Uterus (tissue), 4 donors: Measurements from ENCODE around the gene PLXNA4. TPM values are rescaled to one million over a fixed set of nuclear protein-coding genes. Genes with fewer than 3 reads are reported as not detected.

Source experiments
- DNase-seq, 2 donors: peaks; one replicate each; pipeline ENCODE4 v3.0.0-alpha.2; 2019 to 2020
- H3K27ac ChIP-seq, 2 donors: fragments of 200-600 bp; sonication (generic); 1 replicate in 1 of 2; 2 replicates in 1 of 2; pipeline ENCODE4 v1.5.1; 2016 to 2018
- H3K27me3 ChIP-seq, 2 donors: fragments of 200-600 bp; sonication (generic); one replicate each; pipeline ENCODE4 v1.5.1; 2018 to 2019; ENCODE audit warnings: control low read depth in 1 of 2
- H3K36me3 ChIP-seq, 2 donors: fragments of 200-600 bp; sonication (generic); one replicate each; pipeline ENCODE4 v1.5.1; 2019; ENCODE audit warnings: control low read depth in 1 of 2
- H3K4me1 ChIP-seq, 2 donors: fragments of 200-600 bp; sonication (generic); one replicate each; pipeline ENCODE4 v1.5.1; 2018 to 2019; ENCODE audit warnings: control low read depth in 1 of 2
- H3K4me3 ChIP-seq, 2 donors: fragments of 200-600 bp; sonication (generic); 1 replicate in 1 of 2; 2 replicates in 1 of 2; pipeline ENCODE4 v1.5.1; 2018 to 2019; ENCODE audit warnings: mild to moderate bottlenecking in 1 of 2
- H3K9me3 ChIP-seq, 2 donors: fragments of 200-600 bp; sonication (generic); one replicate each; pipeline ENCODE4 v1.5.1; 2019; ENCODE audit warnings: control low read depth in 1 of 2
- POLR2A ChIP-seq, 2 donors: fragments of 450-650 bp; IDR thresholded peaks; one replicate each; pipeline ENCODE4 v1.6.1; 2016; ENCODE audit warnings: antibody characterized with exemption in 2 of 2, mild to moderate bottlenecking in 1 of 2, moderate library complexity in 1 of 2
- intact Hi-C: fragments of 100-400 bp; cut with DNase I; formaldehyde crosslinking; loops from one replicate; pipeline ENCODE4 v1.15.1; 2023; ENCODE audit warnings: low total_unique reads
- total RNA-seq, 4 donors: library from RNA; depleted of rRNA in 3 of 4; stranded (reverse); fragments of >200 nt in 3 of 4; gene quantifications; one replicate each; pipeline versions ENCODE4 v1.1.0 to v1.2.4, GENCODE V29; 2014 to 2023
- TF ChIP-seq, protein P1 (sequence below), 4 experiments: fragments of 200-600 bp in 2 of 4; fragments of 450-650 bp in 2 of 4; sonication (generic) in 2 of 4; IDR thresholded peaks; one replicate each; pipeline ENCODE4 v1.5.1; 2016 to 2019; ENCODE audit warnings: antibody characterized with exemption in 4 of 4, mild to moderate bottlenecking in 2 of 4, moderate library complexity in 1 of 4
- donor health status: DM: yes; HTN: yes; CAD: no.

Gene PLXNA4
- total RNA-seq, 4 donors from 2014 or later = 4.1 to 16.5 (median 7.7) TPM

DNA sequence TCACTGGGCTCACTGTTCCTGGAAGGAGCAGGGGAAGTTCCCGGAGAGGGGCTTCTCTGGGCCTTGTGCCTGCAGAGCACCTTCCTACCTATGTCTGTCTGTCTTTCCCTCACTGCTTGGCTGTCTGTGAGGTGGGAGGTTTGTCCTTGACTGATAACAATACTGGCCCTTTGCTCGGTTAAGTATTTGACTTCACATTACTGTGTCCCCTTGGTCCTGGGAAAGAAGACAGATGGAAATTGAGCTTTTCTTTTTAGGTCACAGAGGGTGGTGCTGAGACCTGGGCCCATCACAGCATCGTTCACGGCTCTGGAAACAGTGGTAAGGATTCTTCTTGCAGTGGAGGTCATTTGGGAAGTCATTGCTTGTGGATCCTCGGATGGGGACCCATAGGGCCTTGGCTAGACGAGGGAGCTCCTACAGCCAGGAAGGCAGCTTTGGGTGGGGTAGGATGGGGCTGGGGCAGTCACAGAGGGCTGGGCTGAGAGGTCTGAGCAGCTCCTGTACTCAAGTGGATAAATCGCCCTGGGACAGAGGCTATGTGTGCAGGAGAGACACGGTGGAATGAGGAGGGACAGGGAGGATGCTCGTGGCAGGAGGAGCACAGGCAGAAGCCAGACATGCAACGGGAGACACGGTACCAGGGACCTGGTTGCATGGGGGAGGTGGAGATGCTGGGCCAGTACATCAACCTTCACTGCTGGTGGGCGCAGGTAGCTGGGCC is 450.2 kb downstream of the PLXNA4 start:
- DNase-seq = no peak
- no peaks in the 10 kb centered on the region for H3K4me1 ChIP-seq
- intact Hi-C loops = no loop called here
- H3K4me3 ChIP-seq = no peak overlapping the region
- no peaks in the 10 kb centered on the region for H3K27me3 ChIP-seq
- H3K36me3 ChIP-seq = no peaks in the 10 kb centered on the region
- TF ChIP-seq, protein P1, sequence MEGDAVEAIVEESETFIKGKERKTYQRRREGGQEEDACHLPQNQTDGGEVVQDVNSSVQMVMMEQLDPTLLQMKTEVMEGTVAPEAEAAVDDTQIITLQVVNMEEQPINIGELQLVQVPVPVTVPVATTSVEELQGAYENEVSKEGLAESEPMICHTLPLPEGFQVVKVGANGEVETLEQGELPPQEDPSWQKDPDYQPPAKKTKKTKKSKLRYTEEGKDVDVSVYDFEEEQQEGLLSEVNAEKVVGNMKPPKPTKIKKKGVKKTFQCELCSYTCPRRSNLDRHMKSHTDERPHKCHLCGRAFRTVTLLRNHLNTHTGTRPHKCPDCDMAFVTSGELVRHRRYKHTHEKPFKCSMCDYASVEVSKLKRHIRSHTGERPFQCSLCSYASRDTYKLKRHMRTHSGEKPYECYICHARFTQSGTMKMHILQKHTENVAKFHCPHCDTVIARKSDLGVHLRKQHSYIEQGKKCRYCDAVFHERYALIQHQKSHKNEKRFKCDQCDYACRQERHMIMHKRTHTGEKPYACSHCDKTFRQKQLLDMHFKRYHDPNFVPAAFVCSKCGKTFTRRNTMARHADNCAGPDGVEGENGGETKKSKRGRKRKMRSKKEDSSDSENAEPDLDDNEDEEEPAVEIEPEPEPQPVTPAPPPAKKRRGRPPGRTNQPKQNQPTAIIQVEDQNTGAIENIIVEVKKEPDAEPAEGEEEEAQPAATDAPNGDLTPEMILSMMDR (IDR thresholded peaks at IDR 0.05) = no peak
- TF ChIP-seq POLR2A (IDR thresholded peaks at IDR 0.05) = no peak
- H3K9me3 ChIP-seq = no peaks in the 10 kb centered on the region
- no peak overlapping the region for H3K27ac ChIP-seq

DNA sequence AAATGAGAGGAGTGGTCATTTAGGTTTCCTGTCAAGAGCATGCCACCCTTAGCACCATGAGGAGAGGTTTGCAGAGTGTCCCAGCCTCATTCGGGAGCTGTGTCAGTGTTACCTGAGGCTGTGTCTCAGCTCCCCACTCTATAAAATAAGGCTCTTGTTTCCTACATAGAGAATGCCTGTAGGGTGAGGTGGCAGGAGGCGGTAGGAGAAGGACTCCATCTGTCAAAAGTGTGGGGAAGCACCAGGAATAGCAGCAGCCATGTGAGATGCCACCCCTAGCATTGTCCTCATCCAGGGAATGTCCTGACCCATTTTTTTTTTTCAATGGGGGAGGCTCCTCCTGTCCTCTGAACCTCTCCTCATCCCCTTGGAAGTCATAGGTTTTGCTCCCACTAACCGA is 451.2 kb downstream of the PLXNA4 start:
- Histone ChIP-seq H3K27me3 (no peaks in the 10 kb centered on the region), H3K36me3 (no peaks in the 10 kb centered on the region), H3K4me1 (no peaks in the 10 kb centered on the region), H3K9me3 (no peaks in the 10 kb centered on the region), H3K27ac (no peak overlapping the region), H3K4me3 (no peak overlapping the region)
- TF ChIP-seq, protein P1 (IDR thresholded peaks at IDR 0.05) = no peak
- TF ChIP-seq POLR2A (IDR thresholded peaks at IDR 0.05) = no peak
- DNase-seq = no peak
- intact Hi-C loops = no loop called here

DNA sequence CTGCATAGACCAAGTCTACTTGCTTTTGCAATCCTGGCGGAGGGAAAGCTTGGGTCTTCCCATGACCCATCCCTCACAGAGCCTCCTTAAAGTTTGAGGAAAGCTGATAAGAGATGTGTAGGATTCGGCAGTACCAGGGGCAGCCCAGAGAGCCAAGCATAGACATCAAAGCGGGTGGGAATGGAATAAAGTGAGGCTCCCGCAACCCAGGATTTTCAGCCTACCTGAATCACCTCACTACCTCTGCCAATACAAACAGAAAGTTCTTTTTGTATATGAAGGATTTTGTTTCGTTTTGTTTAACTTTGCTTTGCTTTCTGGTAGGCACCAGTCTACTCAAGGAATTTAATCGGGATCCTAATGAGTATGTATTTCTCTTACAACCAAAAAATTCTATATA is 451.7 kb downstream of the PLXNA4 start:
- Histone ChIP-seq H3K4me3 (no peak overlapping the region), H3K36me3 (no peaks in the 10 kb centered on the region), H3K27ac (no peak overlapping the region), H3K4me1 (no peaks in the 10 kb centered on the region), H3K9me3 (no peaks in the 10 kb centered on the region), H3K27me3 (no peaks in the 10 kb centered on the region)
- DNase-seq = no peak
- TF ChIP-seq POLR2A (IDR thresholded peaks at IDR 0.05) = no peak
- TF ChIP-seq, protein P1 (IDR thresholded peaks at IDR 0.05) = no peak
- intact Hi-C loops = no loop called here

DNA sequence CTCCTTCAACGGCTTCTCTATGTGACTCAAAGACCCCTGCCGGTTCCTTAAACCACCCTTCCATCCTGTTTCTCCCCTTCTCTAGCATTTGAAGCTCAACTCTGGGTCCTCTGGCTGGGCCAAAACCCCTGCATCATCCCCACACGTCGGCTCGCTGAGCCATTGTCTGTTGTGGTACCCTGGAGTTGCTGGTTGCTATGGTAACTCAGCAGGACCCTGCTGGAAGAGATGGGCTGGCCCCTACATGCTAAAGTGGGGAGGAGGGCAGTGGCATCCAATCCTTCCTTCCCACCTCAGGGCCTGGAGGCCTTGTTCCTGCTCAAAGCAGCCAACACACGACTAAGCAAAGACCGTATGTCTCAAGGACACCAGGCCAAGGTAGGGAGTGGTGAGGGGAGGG is 452.5 kb downstream of the PLXNA4 start:
- Histone ChIP-seq H3K27me3 (no peaks in the 10 kb centered on the region), H3K36me3 (no peaks in the 10 kb centered on the region), H3K9me3 (no peaks in the 10 kb centered on the region), H3K27ac (no peak overlapping the region), H3K4me3 (no peak overlapping the region), H3K4me1 (no peaks in the 10 kb centered on the region)
- TF ChIP-seq POLR2A (IDR thresholded peaks at IDR 0.05) = no peak
- TF ChIP-seq, protein P1 (IDR thresholded peaks at IDR 0.05) = no peak
- no peak for DNase-seq
- intact Hi-C loops = no loop called here

DNA sequence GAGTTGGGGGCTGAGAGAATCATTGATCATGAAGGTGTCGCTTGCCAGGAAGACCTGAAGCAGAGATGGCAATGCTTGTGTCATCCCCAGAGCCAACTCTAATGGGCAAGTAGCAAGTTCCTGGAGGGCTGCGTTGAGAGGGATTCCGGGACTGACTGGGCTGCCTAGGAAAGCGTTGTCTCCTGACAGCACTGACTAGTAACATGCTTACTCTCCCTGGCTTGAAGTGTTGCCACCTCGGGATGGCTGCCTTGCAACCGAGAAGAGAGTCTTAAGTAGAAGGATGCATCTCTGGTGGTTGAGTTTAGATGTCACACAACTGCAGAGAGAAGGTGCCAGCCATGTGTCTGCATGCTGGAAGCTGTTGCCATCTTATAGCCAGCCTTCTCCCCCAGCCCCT is 453.4 kb downstream of the PLXNA4 start:
- Histone ChIP-seq H3K4me3 (no peak overlapping the region), H3K9me3 (no peaks in the 10 kb centered on the region), H3K4me1 (no peaks in the 10 kb centered on the region), H3K27me3 (no peaks in the 10 kb centered on the region), H3K36me3 (no peaks in the 10 kb centered on the region), H3K27ac (no peak overlapping the region)
- DNase-seq = no peak
- intact Hi-C loops = no loop called here
- TF ChIP-seq, protein P1 (IDR thresholded peaks at IDR 0.05) = no peak
- TF ChIP-seq POLR2A (IDR thresholded peaks at IDR 0.05) = no peak
